Measurements from ENCODE around the gene FHOD3. TPM values are rescaled to one million over a fixed set of nuclear protein-coding genes. Genes with fewer than 3 reads are reported as not detected.

Gene FHOD3
- total and polyA plus RNA-seq, 2 of the 4 experiments (the other 2 are of a cell fraction): 14.6 to 16.0 TPM

- Histone ChIP-seq H3K9ac (ENCODE audit: low read depth, low read length) (no peak overlapping the region), H3K56ac (ENCODE audit: extremely low read depth, insufficient read depth, low read length) (no peak overlapping the region), H2BK5ac (ENCODE audit: low read depth, low read length, poor library complexity, severe bottlenecking) (no peak overlapping the region), H3K27ac (ENCODE audit: insufficient read depth, low read length) (no peak overlapping the region), H3K36me3 (ENCODE audit: control insufficient read depth, insufficient read depth, low read length) (no peaks in the 10 kb centered on the region), H2BK20ac (ENCODE audit: low read depth, low read length) (no peak overlapping the region), H3K27me3 (ENCODE audit: control insufficient read depth, insufficient read depth, low read length) (no peaks in the 10 kb centered on the region; the same call in 1 of the 2 replicates), H2AK9ac (replicated peaks; ENCODE audit: low read depth, low read length, poor library complexity) (peak overlapping the region; percentile 40), H4K91ac (ENCODE audit: insufficient read depth, low read depth, low read length) (no peak overlapping the region), H4K8ac (ENCODE audit: low read depth in 2 of 2, low read length in 2 of 2) (no peak overlapping the region), H4K5ac (ENCODE audit: low read depth, low read length) (no peak overlapping the region), H2BK120ac (ENCODE audit: low read depth, low read length) (no peak overlapping the region), H3K79me1 (ENCODE audit: low read depth in 1 of 2, low read length in 2 of 2) (peaks cover 5 to 53% of the 10 kb centered on the region in 2 experiments), H3K14ac (replicated peaks; ENCODE audit: low read depth, low read length) (no peak overlapping the region), H3K4ac (ENCODE audit: low read depth, low read length) (no peak overlapping the region), H2AFZ (replicated peaks; ENCODE audit: low read length, poor library complexity) (no peak overlapping the region), H3K9me1 (ENCODE audit: insufficient read depth, low read length) (peaks cover 19% of the 10 kb centered on the region), H2BK15ac (ENCODE audit: low read depth, low read length) (no peak overlapping the region), H3K4me1 (ENCODE audit: control insufficient read depth, insufficient read depth, low read length) (peaks cover 13% of the 10 kb centered on the region), H3K9me3 (ENCODE audit: control insufficient read depth, insufficient read depth, low read length) (no peaks in the 10 kb centered on the region), H3K4me2 (ENCODE audit: low read depth, low read length) (no peak overlapping the region), H3K18ac (ENCODE audit: low read depth, low read length) (no peak overlapping the region), H3K23ac (ENCODE audit: low read depth, low read length) (no peak overlapping the region), H2AK5ac (ENCODE audit: low read depth, low read length) (no peak overlapping the region), H3K4me3 (ENCODE audit: insufficient read depth, low read depth, low read length) (no peak overlapping the region), H4K20me1 (ENCODE audit: insufficient read depth, low read length) (no peaks in the 10 kb centered on the region)
- BruUV-seq (replicated peaks): no TSS peak
- intact Hi-C loops (cut with micrococcal nuclease) (no loop called here), in situ Hi-C loops (cut with MboI; ENCODE audit: low sequenced_read_pairs) (no loop called here), dilution Hi-C loops (cut with HindIII; ENCODE audit: low sequenced_read_pairs, unreplicated experiment) (no loop called here)
- no peak for ATAC-seq (ENCODE audit: low read depth)
- TF ChIP-seq RFX5 (IDR thresholded peaks at IDR 0.05; ENCODE audit: low read depth, low read length) (no peak), RCOR1 (IDR thresholded peaks at IDR 0.05; ENCODE audit: insufficient replicate concordance, low read length) (no peak), CTCF (conservative IDR thresholded peaks at IDR 0.05; ENCODE audit: low read depth, low read length) (no peak), FOS (IDR thresholded peaks at IDR 0.05; ENCODE audit: low read depth, low read length) (no peak), MAFK (IDR thresholded peaks at IDR 0.05; ENCODE audit: low read depth, low read length) (no peak), USF2 (IDR thresholded peaks at IDR 0.05; ENCODE audit: low read depth, low read length) (no peak), POLR2A (IDR thresholded peaks at IDR 0.05; ENCODE audit: low read depth, low read length) (no peak)
- WGBS, 2 experiments (ENCODE audit: extremely low coverage in 2 of 2, insufficient read length in 1 of 2): 33% methylated on average over 1 of the region's 6 CpGs; no CpG with 5 or more reads in 1 of the 2 experiments
- POLR2A ChIA-PET (ENCODE audit: unreplicated experiment): no interaction called here
- DNase-seq: no peak
- CTCF ChIA-PET: no interaction called here
Observed at GRCh38 chr18:36303211-36303844, 5.8 kb downstream of the FHOD3 start.

All from IMR-90 (cell line).